ENCODE results near the gene SARS1. TPM values are rescaled to one million over a fixed set of nuclear protein-coding genes. Genes with fewer than 3 reads are reported as not detected.
"Not testable (repeated sequence)": the region's sequence is repeated elsewhere in the genome, so short reads cannot be mapped to it uniquely, and the experiment has no call there.

SARS1 gene
- total and polyA plus RNA-seq, 2 experiments from 2014 or later: 158 to 180 TPM

- DNase-seq (ENCODE audit: low spot score): no peak
- WGBS (ENCODE audit: low lambda C conversion rate, missing lambda C conversion rate): 90% methylated on average over 7 of the region's 7 CpGs
- no peaks in the 10 kb centered on the region for H3K27me3 ChIP-seq
- H4K20me1 ChIP-seq (ENCODE audit: insufficient read depth, poor library complexity, severe bottlenecking): no peaks in the 10 kb centered on the region
- TF ChIP-seq CTCF (IDR thresholded peaks at IDR 0.05; ENCODE audit: poor library complexity) (no peak), EZH2 (IDR thresholded peaks at IDR 0.05; ENCODE audit: borderline replicate concordance) (no peak), EZH2phosphoT487 (IDR thresholded peaks at IDR 0.05; ENCODE audit: low read depth, severe bottlenecking, unreplicated experiment) (no peak)
- H3K4me2 ChIP-seq: no peak overlapping the region
- no peaks in the 10 kb centered on the region for H3K79me2 ChIP-seq
- no peak overlapping the region for H3K4me3 ChIP-seq
- H3K36me3 ChIP-seq (replicated peaks; ENCODE audit: insufficient read depth, low read depth): no peaks in the 10 kb centered on the region
- no peak overlapping the region for H2AFZ ChIP-seq
- no peaks in the 10 kb centered on the region for H3K9me2 ChIP-seq (replicated peaks; ENCODE audit: insufficient read depth)
- H3K9me3 ChIP-seq (ENCODE audit: low read depth): no peaks in the 10 kb centered on the region
- H3K4me1 ChIP-seq (ENCODE audit: insufficient read depth): no peaks in the 10 kb centered on the region
- no peak overlapping the region for H3K27ac ChIP-seq
Observed at GRCh38 chr1:109170035-109170764, 43.5 kb upstream of the SARS1 start.

GRCh38 chr1:109171646-109172045 is 42.1 kb upstream of the SARS1 start:
- no peak overlapping the region for H3K27ac ChIP-seq
- no peaks in the 10 kb centered on the region for H3K4me1 ChIP-seq (ENCODE audit: insufficient read depth)
- TF ChIP-seq EZH2phosphoT487 (IDR thresholded peaks at IDR 0.05; ENCODE audit: low read depth, severe bottlenecking, unreplicated experiment): no peak
- no peak for TF ChIP-seq CTCF (IDR thresholded peaks at IDR 0.05; ENCODE audit: poor library complexity)
- no peak for TF ChIP-seq EZH2 (IDR thresholded peaks at IDR 0.05; ENCODE audit: borderline replicate concordance)
- H3K4me3 ChIP-seq: no peak overlapping the region
- no peak for DNase-seq (ENCODE audit: low spot score)
- H3K79me2 ChIP-seq: no peaks in the 10 kb centered on the region
- no peaks in the 10 kb centered on the region for H3K36me3 ChIP-seq (replicated peaks; ENCODE audit: insufficient read depth, low read depth)
- no peaks in the 10 kb centered on the region for H3K27me3 ChIP-seq
- WGBS (ENCODE audit: low lambda C conversion rate, missing lambda C conversion rate): 95% methylated on average over 10 of the region's 10 CpGs
- no peaks in the 10 kb centered on the region for H4K20me1 ChIP-seq (ENCODE audit: insufficient read depth, poor library complexity, severe bottlenecking)
- no peak overlapping the region for H3K4me2 ChIP-seq
- H3K9me2 ChIP-seq (replicated peaks; ENCODE audit: insufficient read depth): no peaks in the 10 kb centered on the region
- H2AFZ ChIP-seq: no peak overlapping the region
- H3K9me3 ChIP-seq (ENCODE audit: low read depth): no peaks in the 10 kb centered on the region

GRCh38 chr1:109176349-109176748 is 37.4 kb upstream of the SARS1 start:
- H3K27ac ChIP-seq: peak overlapping the region; percentile 9
- peaks cover 12% of the 10 kb centered on the region for H3K4me1 ChIP-seq (ENCODE audit: insufficient read depth)
- not testable (repeated sequence) for H4K20me1 ChIP-seq (ENCODE audit: insufficient read depth, poor library complexity, severe bottlenecking); H3K9me2 ChIP-seq (replicated peaks; ENCODE audit: insufficient read depth); H3K36me3 ChIP-seq (replicated peaks; ENCODE audit: insufficient read depth, low read depth); H3K27me3 ChIP-seq; H3K9me3 ChIP-seq (ENCODE audit: low read depth); H3K79me2 ChIP-seq; DNase-seq (ENCODE audit: low spot score); H3K4me2 ChIP-seq; H3K4me3 ChIP-seq
- H2AFZ ChIP-seq: peak overlapping the region; percentile 10
- WGBS (ENCODE audit: low lambda C conversion rate, missing lambda C conversion rate): 63% methylated on average over 1 of the region's 1 CpG

GRCh38 chr1:109180715-109181084 is 33.0 kb upstream of the SARS1 start:
- 68% methylated on average over 3 of the region's 3 CpGs for WGBS (ENCODE audit: low lambda C conversion rate, missing lambda C conversion rate)
- peaks cover 18% of the 10 kb centered on the region for H3K4me1 ChIP-seq (ENCODE audit: insufficient read depth)
- not testable (repeated sequence) for H2AFZ ChIP-seq

More at GRCh38 chr1:109180715-109181084, 33.0 kb upstream of the SARS1 start:
- Histone ChIP-seq H3K27ac (peak overlapping the region; percentile 63), H3K4me2 (peak overlapping the region; percentile 30)
- not testable (repeated sequence) for DNase-seq (ENCODE audit: low spot score); H3K9me3 ChIP-seq (ENCODE audit: low read depth); H3K27me3 ChIP-seq; H4K20me1 ChIP-seq (ENCODE audit: insufficient read depth, poor library complexity, severe bottlenecking); H3K36me3 ChIP-seq (replicated peaks; ENCODE audit: insufficient read depth, low read depth); H3K4me3 ChIP-seq; H3K9me2 ChIP-seq (replicated peaks; ENCODE audit: insufficient read depth); H3K79me2 ChIP-seq

Data from hepatocyte (in vitro differentiated cells).